Panc1 (cell line): Measurements from ENCODE around the gene FBN1. TPM values are rescaled to one million over a fixed set of nuclear protein-coding genes. Genes with fewer than 3 reads are reported as not detected.

Experiments used
- ATAC-seq: fragments of 200-7000 bp; cut with Tn5 transposase; 2 replicates; pipeline ENCODE4 v1.9.1; 2020; ENCODE audit warnings: mild to moderate bottlenecking, moderate library complexity
- BruUV-seq: library from RNA; stranded (reverse); fragments of 400-500 nt; replicated peaks from 2 replicates; lab custom pipeline; 2021; lab: Mats Ljungman, UMichigan
- CTCF ChIA-PET: fragments of 300-600 bp; sonication (Branson Sonifier 250); formaldehyde crosslinking; loops from one replicate; lab custom pipeline; 2022; ENCODE audit warnings: antibody characterized with exemption; lab: Charles Lee
- POLR2A ChIA-PET: fragments of 300-600 bp; sonication (Branson Sonifier 250); formaldehyde crosslinking; loops from one replicate; lab custom pipeline; 2022; ENCODE audit warnings: antibody characterized with exemption; lab: Charles Lee
- DNase-seq: peaks from one replicate; pipeline ENCODE4 v3.0.0-alpha.2; 2010; ENCODE audit warnings: low read depth, low spot score
- H3K27ac ChIP-seq: 2 replicates; pipeline ENCODE4 v1.5.1; 2011; ENCODE audit warnings: mild to moderate bottlenecking, low read length, inconsistent platforms
- H3K27me3 ChIP-seq: fragments of 200-500 bp; sonication (Bioruptor generic); 2 replicates; pipeline ENCODE4 v1.6.0; 2014; ENCODE audit warnings: low read length, inconsistent platforms; ENCODE audit not compliant: control insufficient read depth, insufficient read depth
- H3K36me3 ChIP-seq: fragments of 200-500 bp; sonication (Bioruptor generic); 2 replicates; pipeline ENCODE4 v1.5.1; 2014; ENCODE audit warnings: inconsistent platforms, mild to moderate bottlenecking, low read length, moderate library complexity; ENCODE audit not compliant: control insufficient read depth, insufficient read depth
- H3K4me1 ChIP-seq: 2 replicates; pipeline ENCODE4 v1.5.1; 2011; ENCODE audit warnings: inconsistent platforms, mild to moderate bottlenecking, low read length, moderate library complexity; ENCODE audit not compliant: control insufficient read depth, insufficient read depth
- H3K4me3 ChIP-seq, 2 experiments: 2 replicates each; pipeline ENCODE4 v1.5.1; 2011 to 2012; ENCODE audit warnings: low read depth in 2 of 2, low read length in 2 of 2, mild to moderate bottlenecking in 2 of 2, inconsistent platforms in 1 of 2, moderate library complexity in 1 of 2
- H3K9me3 ChIP-seq: fragments of 200-500 bp; sonication (Bioruptor generic); 2 replicates; pipeline ENCODE4 v1.5.1; 2014; ENCODE audit warnings: low read depth, mild to moderate bottlenecking, inconsistent platforms, low read length, moderate library complexity; ENCODE audit not compliant: control insufficient read depth, insufficient read depth
- POLR2AphosphoS5 ChIP-seq: IDR thresholded peaks from 2 replicates; pipeline ENCODE4 v1.6.1; 2012; ENCODE audit warnings: mild to moderate bottlenecking, low read depth, low read length, moderate library complexity
- SIN3A ChIP-seq: IDR thresholded peaks from 2 replicates; pipeline ENCODE4 v1.6.1; 2012; ENCODE audit warnings: low read depth, mild to moderate bottlenecking, low read length, moderate library complexity, borderline replicate concordance; ENCODE audit not compliant: insufficient read depth
- TCF7L2 ChIP-seq: IDR thresholded peaks from 2 replicates; pipeline ENCODE4 v1.6.1; 2011; ENCODE audit warnings: mild to moderate bottlenecking, low read depth, low read length, inconsistent platforms
- in situ Hi-C: cut with HindIII; loops from 2 replicates; pipeline ENCODE4 v1.10.0; 2016; ENCODE audit warnings: low sequenced_read_pairs, low pct_unique_long_range_greater_than_20kb
- intact Hi-C: fragments of 100-400 bp; cut with micrococcal nuclease; formaldehyde crosslinking; loops from one replicate; pipeline ENCODE4 v1.10.0; 2022; ENCODE audit not compliant: unreplicated experiment
- total RNA-seq: library from RNA; stranded (reverse); gene quantifications from one replicate; pipeline ENCODE4 v1.2.1, GENCODE V29; 2021; ENCODE audit not compliant: unreplicated experiment
- TF ChIP-seq, protein P1 (sequence below): fragments of 450-650 bp; IDR thresholded peaks from 2 replicates; pipeline ENCODE4 v1.5.1; 2017; ENCODE audit warnings: mild to moderate bottlenecking
- TF ChIP-seq, protein P2 (sequence below), 2 experiments: IDR thresholded peaks; 2 replicates each; pipeline ENCODE4 v1.6.1; 2011 to 2012; ENCODE audit warnings: low read depth in 2 of 2, control low read depth in 1 of 2, low read length in 1 of 2, mild to moderate bottlenecking in 1 of 2, moderate library complexity in 1 of 2; ENCODE audit not compliant: insufficient read depth in 1 of 2

Gene FBN1
- total RNA-seq, 1 experiment from 2014 or later, result 0.46 TPM

DNA sequence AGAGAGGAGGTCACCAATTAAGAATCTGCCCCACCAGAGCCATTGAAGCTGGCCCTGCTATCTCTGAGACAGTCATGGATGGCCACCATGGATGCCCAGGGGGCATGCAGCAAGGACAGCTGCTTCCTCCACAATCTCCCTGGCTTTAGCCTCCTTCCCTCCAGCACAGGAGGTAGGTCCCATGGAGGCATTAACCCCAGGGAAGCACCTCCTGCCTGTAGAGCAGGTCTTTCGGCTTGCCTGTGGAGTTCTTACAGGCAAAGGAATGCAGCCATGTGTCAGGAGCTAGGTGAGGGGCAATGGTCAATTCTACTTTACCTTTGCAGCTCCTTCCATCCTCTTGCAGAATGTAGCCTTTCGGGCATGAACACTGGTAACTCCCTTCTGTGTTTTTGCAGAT lies 220.5 kb downstream of the FBN1 start:
- DNase-seq, result no peak
- TF ChIP-seq SIN3A (no peak), TCF7L2 (no peak), POLR2AphosphoS5 (no peak)
- TF ChIP-seq, protein P1, sequence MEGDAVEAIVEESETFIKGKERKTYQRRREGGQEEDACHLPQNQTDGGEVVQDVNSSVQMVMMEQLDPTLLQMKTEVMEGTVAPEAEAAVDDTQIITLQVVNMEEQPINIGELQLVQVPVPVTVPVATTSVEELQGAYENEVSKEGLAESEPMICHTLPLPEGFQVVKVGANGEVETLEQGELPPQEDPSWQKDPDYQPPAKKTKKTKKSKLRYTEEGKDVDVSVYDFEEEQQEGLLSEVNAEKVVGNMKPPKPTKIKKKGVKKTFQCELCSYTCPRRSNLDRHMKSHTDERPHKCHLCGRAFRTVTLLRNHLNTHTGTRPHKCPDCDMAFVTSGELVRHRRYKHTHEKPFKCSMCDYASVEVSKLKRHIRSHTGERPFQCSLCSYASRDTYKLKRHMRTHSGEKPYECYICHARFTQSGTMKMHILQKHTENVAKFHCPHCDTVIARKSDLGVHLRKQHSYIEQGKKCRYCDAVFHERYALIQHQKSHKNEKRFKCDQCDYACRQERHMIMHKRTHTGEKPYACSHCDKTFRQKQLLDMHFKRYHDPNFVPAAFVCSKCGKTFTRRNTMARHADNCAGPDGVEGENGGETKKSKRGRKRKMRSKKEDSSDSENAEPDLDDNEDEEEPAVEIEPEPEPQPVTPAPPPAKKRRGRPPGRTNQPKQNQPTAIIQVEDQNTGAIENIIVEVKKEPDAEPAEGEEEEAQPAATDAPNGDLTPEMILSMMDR, result no peak
- TF ChIP-seq, protein P2, sequence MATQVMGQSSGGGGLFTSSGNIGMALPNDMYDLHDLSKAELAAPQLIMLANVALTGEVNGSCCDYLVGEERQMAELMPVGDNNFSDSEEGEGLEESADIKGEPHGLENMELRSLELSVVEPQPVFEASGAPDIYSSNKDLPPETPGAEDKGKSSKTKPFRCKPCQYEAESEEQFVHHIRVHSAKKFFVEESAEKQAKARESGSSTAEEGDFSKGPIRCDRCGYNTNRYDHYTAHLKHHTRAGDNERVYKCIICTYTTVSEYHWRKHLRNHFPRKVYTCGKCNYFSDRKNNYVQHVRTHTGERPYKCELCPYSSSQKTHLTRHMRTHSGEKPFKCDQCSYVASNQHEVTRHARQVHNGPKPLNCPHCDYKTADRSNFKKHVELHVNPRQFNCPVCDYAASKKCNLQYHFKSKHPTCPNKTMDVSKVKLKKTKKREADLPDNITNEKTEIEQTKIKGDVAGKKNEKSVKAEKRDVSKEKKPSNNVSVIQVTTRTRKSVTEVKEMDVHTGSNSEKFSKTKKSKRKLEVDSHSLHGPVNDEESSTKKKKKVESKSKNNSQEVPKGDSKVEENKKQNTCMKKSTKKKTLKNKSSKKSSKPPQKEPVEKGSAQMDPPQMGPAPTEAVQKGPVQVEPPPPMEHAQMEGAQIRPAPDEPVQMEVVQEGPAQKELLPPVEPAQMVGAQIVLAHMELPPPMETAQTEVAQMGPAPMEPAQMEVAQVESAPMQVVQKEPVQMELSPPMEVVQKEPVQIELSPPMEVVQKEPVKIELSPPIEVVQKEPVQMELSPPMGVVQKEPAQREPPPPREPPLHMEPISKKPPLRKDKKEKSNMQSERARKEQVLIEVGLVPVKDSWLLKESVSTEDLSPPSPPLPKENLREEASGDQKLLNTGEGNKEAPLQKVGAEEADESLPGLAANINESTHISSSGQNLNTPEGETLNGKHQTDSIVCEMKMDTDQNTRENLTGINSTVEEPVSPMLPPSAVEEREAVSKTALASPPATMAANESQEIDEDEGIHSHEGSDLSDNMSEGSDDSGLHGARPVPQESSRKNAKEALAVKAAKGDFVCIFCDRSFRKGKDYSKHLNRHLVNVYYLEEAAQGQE (IDR thresholded peaks at IDR 0.05; ENCODE audit: insufficient read depth in 1 of 2, low read depth in 2 of 2, low read length in 1 of 2), result no peak
- CTCF ChIA-PET, result no interaction called here
- ATAC-seq, result no peak
- Histone ChIP-seq H3K36me3 (no peaks in the 10 kb centered on the region), H3K27ac (no peak overlapping the region), H3K4me1 (no peaks in the 10 kb centered on the region), H3K4me3 (no peak overlapping the region), H3K27me3 (peaks cover 5% of the 10 kb centered on the region), H3K9me3 (no peaks in the 10 kb centered on the region)
- POLR2A ChIA-PET, result interaction anchor here (0.5 kb wide), 1 partner anchor 684 kb away, joined by 3 read pairs; no protein-coding TSS in a partner anchor
- BruUV-seq, result no TSS peak
- intact Hi-C loops (no loop called here), in situ Hi-C loops (no loop called here)

DNA sequence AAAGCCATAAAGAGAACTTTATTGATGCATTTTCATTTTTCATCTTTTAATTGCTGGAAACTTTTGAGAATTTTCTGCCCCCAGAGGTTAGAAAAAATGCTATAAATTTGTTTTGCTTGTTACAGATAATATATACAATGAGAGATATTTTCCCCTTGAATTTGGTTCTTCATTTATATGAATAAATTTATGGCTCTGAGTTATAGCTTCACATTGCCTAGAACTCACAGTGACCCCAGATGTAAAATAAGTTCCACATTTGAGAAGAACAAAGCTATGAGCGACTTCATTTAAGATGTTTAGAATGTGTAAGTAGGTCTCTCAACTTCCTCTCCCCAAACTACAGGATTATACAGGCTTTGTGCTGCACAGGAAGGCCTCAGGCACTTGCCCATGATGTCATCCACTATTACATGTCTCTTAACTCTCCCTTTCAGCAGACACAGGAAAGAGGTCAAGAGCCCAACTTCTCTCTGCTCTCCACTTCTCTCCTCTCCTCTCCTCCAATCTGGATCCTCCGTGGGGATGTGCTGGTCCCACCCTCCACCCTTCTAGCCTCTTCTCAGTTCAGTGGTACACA lies 221.5 kb downstream of the FBN1 start:
- BruUV-seq, result no TSS peak
- H3K36me3 ChIP-seq, result no peaks in the 10 kb centered on the region
- DNase-seq (no peak), ATAC-seq (no peak)
- no peak for TF ChIP-seq SIN3A
- TF ChIP-seq POLR2AphosphoS5, result no peak
- TF ChIP-seq, protein P2 (IDR thresholded peaks at IDR 0.05; ENCODE audit: insufficient read depth in 1 of 2, low read depth in 2 of 2, low read length in 1 of 2), result no peak
- TF ChIP-seq, protein P1, result no peak
- no peak for TF ChIP-seq TCF7L2
- H3K4me3 ChIP-seq, result no peak overlapping the region
- in situ Hi-C loops, result no loop called here
- no peak overlapping the region for H3K27ac ChIP-seq
- peaks cover 4% of the 10 kb centered on the region for H3K27me3 ChIP-seq
- no peaks in the 10 kb centered on the region for H3K9me3 ChIP-seq
- POLR2A ChIA-PET, result no interaction called here
- CTCF ChIA-PET, result no interaction called here
- no peaks in the 10 kb centered on the region for H3K4me1 ChIP-seq
- intact Hi-C loops, result no loop called here
